ENCODE results near the gene CCDC134.

Gene CCDC134

GRCh38 chr22:41844036-41844435 lies 43.6 kb downstream of the CCDC134 start:
- Histone ChIP-seq H3K36me3 (ENCODE audit: control insufficient read depth in 2 of 2, insufficient read depth in 1 of 2, low read length in 2 of 2) (peaks cover 8 to 10% of the 10 kb centered on the region in 2 experiments; a peak in 2 of 3 replicates), H3K4me1 (ENCODE audit: control insufficient read depth, insufficient read depth, low read length) (peaks cover 23% of the 10 kb centered on the region), H3K4me3 (ENCODE audit: low read depth, low read length) (no peak overlapping the region), H3K27ac (ENCODE audit: extremely low read depth, low read depth, low read length) (no peak overlapping the region), H3K9me3 (ENCODE audit: control insufficient read depth, insufficient read depth, low read depth, low read length) (no peaks in the 10 kb centered on the region)
- ChIA-PET CTCF (interaction anchor here (1.1 to 4.9 kb wide), 3 partner anchors 13 to 147 kb away, joined by 4 to 35 read pairs (median 16); no protein-coding TSS in a partner anchor), POLR2A (interaction anchor here (0.5 kb wide), 1 partner anchor 15 kb away, joined by 3 read pairs; no protein-coding TSS in a partner anchor)
- TF ChIP-seq ZNF560 (tag by site-specific recombination; IDR thresholded peaks at IDR 0.05; ENCODE audit: borderline replicate concordance) (no peak), SALL2 (tag by site-specific recombination; IDR thresholded peaks at IDR 0.05; ENCODE audit: borderline replicate concordance) (no peak), ZNF274 (IDR thresholded peaks at IDR 0.05; ENCODE audit: low read length) (no peak), ZNF274 (tag by site-specific recombination; IDR thresholded peaks at IDR 0.05; ENCODE audit: borderline replicate concordance) (no peak), ZFP69B (tag by site-specific recombination; IDR thresholded peaks at IDR 0.05) (no peak), ZNF214 (tag by site-specific recombination; IDR thresholded peaks at IDR 0.05; ENCODE audit: borderline replicate concordance) (no peak), ZNF24 (tag by site-specific recombination; IDR thresholded peaks at IDR 0.05) (no peak), ZEB2 (tag by site-specific recombination; IDR thresholded peaks at IDR 0.05) (no peak)
- TF ChIP-seq, protein P1, sequence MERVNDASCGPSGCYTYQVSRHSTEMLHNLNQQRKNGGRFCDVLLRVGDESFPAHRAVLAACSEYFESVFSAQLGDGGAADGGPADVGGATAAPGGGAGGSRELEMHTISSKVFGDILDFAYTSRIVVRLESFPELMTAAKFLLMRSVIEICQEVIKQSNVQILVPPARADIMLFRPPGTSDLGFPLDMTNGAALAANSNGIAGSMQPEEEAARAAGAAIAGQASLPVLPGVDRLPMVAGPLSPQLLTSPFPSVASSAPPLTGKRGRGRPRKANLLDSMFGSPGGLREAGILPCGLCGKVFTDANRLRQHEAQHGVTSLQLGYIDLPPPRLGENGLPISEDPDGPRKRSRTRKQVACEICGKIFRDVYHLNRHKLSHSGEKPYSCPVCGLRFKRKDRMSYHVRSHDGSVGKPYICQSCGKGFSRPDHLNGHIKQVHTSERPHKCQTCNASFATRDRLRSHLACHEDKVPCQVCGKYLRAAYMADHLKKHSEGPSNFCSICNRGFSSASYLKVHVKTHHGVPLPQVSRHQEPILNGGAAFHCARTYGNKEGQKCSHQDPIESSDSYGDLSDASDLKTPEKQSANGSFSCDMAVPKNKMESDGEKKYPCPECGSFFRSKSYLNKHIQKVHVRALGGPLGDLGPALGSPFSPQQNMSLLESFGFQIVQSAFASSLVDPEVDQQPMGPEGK (tag by site-specific recombination; IDR thresholded peaks at IDR 0.05), result no peak

DNA sequence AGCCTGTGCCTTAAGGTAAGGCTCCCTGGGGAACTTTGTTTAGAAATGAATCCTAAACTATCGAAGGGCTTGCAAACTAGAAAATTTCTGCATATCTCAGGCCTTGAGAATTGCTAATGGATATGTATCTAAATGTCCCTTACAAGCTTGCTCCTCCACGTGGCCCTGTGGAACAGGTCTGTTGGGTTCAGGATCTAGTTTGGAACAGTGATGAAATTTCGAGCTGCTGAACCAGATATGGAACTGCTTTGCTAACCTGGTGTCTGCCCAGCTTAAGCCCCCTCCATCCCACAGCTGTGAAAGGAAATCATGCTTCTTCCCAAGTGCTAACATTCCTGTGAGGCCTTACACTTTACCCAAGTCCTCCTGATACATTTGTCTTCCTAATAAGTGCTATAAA lies 44.0 kb downstream of the CCDC134 start:
- H3K4me3 ChIP-seq (ENCODE audit: low read depth, low read length), result no peak overlapping the region
- H3K27ac ChIP-seq (ENCODE audit: extremely low read depth, low read depth, low read length), result no peak overlapping the region
- peaks cover 8 to 13% of the 10 kb centered on the region in 2 experiments; a peak in 2 of 3 replicates for H3K36me3 ChIP-seq (ENCODE audit: control insufficient read depth in 2 of 2, insufficient read depth in 1 of 2, low read length in 2 of 2)
- CTCF ChIA-PET, result interaction anchor here (1.1 to 4.9 kb wide), 3 partner anchors 13 to 147 kb away, joined by 4 to 35 read pairs (median 16); no protein-coding TSS in a partner anchor
- peaks cover 23% of the 10 kb centered on the region for H3K4me1 ChIP-seq (ENCODE audit: control insufficient read depth, insufficient read depth, low read length)
- no peaks in the 10 kb centered on the region for H3K9me3 ChIP-seq (ENCODE audit: control insufficient read depth, insufficient read depth, low read depth, low read length)
- POLR2A ChIA-PET, result interaction anchor here (2.5 kb wide), 1 partner anchor 12 kb away, joined by 7 read pairs; the partner anchor contains the start of gene SREBF2
- TF ChIP-seq ZNF600 (tag by site-specific recombination; IDR thresholded peaks at IDR 0.05), result peak; percentile 47; the same call in 1 of the 2 replicates
- TF ChIP-seq ZNF10 (tag by site-specific recombination; IDR thresholded peaks at IDR 0.05), result no peak

GRCh38 chr22:41845380-41846267 lies 45.1 kb downstream of the CCDC134 start:
- POLR2A ChIA-PET, result interaction anchor here (1.2 to 2.5 kb wide), 3 partner anchors 12 to 101 kb away, joined by 3 to 7 read pairs (median 4); partner anchors contain the start of genes CENPM and SREBF2
- no peaks in the 10 kb centered on the region for H3K9me3 ChIP-seq (ENCODE audit: control insufficient read depth, insufficient read depth, low read depth, low read length)
- no peak overlapping the region for H3K4me3 ChIP-seq (ENCODE audit: low read depth, low read length)
- H3K4me1 ChIP-seq (ENCODE audit: control insufficient read depth, insufficient read depth, low read length), result peaks cover 23% of the 10 kb centered on the region
- CTCF ChIA-PET, result interaction anchor here (0.6 to 4.9 kb wide), 5 partner anchors 12 to 148 kb away, joined by 3 to 35 read pairs (median 4); no protein-coding TSS in a partner anchor
- H3K36me3 ChIP-seq (ENCODE audit: control insufficient read depth in 2 of 2, insufficient read depth in 1 of 2, low read length in 2 of 2), result peaks cover 8 to 13% of the 10 kb centered on the region in 2 experiments; a peak in 2 of 3 replicates
- H3K27ac ChIP-seq (ENCODE audit: extremely low read depth, low read depth, low read length), result 0 out of 2 replicates have a peak overlapping the region, but pooled peaks have one; percentile 7
- no peak for TF ChIP-seq ZNF169 (tag by site-specific recombination; IDR thresholded peaks at IDR 0.05)
- 0 out of 2 replicates have a peak, but pooled peaks have one; percentile 22 for TF ChIP-seq YY2 (tag by site-specific recombination; IDR thresholded peaks at IDR 0.05)
- TF ChIP-seq PRDM4 (tag by site-specific recombination; IDR thresholded peaks at IDR 0.05), result no peak
- TF ChIP-seq ZNF146 (tag by site-specific recombination; IDR thresholded peaks at IDR 0.05), result no peak
- no peak for TF ChIP-seq KLF8 (tag by site-specific recombination; IDR thresholded peaks at IDR 0.05)
- no peak for TF ChIP-seq ZFP3 (tag by site-specific recombination; IDR thresholded peaks at IDR 0.05; ENCODE audit: low read depth)
- TF ChIP-seq ZNF157 (tag by site-specific recombination; IDR thresholded peaks at IDR 0.05), result no peak
- no peak for TF ChIP-seq ZNF792 (tag by site-specific recombination; IDR thresholded peaks at IDR 0.05)
- no peak for TF ChIP-seq ZSCAN4 (tag by site-specific recombination; IDR thresholded peaks at IDR 0.05)
- TF ChIP-seq ZNF626 (tag by site-specific recombination; IDR thresholded peaks at IDR 0.05), result no peak

Measured in HEK293 (cell line).